ENCODE results near the gene PPIF. TPM values are rescaled to one million over a fixed set of nuclear protein-coding genes. Genes with fewer than 3 reads are reported as not detected.

Gene PPIF
- total and polyA plus RNA-seq, 10 donors, result 29.2 to 99.3 (median 67.5) TPM

- intact Hi-C loops (cut with DNase I; ENCODE audit: low total_unique reads), result no loop called here
- Histone ChIP-seq H3K36me3 (peaks cover 0 to 38% (median 0%) of the 10 kb centered on the region in 6 donors), H3K9me3 (no peaks in the 10 kb centered on the region), H3K27ac (peak overlapping the region in 3 of 8 donors; percentile 26 to 30 (median 27)), H3K4me3 (no peak overlapping the region), H3K27me3 (replicated peaks in 1 of 7) (no peaks in the 10 kb centered on the region), H3K4me1 (peaks cover 0 to 35% (median 15%) of the 10 kb centered on the region in 6 donors)
- 85 to 92% (median 88%) methylated on average over 12 of the region's 12 CpGs for WGBS, 5 donors
- peak; percentile 64 for DNase-seq
- TF ChIP-seq POLR2AphosphoS5 (IDR thresholded peaks at IDR 0.05), result no peak
- no peak for TF ChIP-seq CTCF (IDR thresholded peaks at IDR 0.05 in 8 of 11, conservative IDR thresholded peaks at IDR 0.05 in 3 of 11)
- no peak for TF ChIP-seq POLR2A (IDR thresholded peaks at IDR 0.05)
These were observed 44.2 kb downstream of the PPIF start for GRCh38 chr10:79391231-79392019.

GRCh38 chr10:79392020-79392398 lies 44.7 kb downstream of the PPIF start:
- H3K4me3 ChIP-seq, result no peak overlapping the region
- H3K36me3 ChIP-seq, result peaks cover 0 to 32% (median 0%) of the 10 kb centered on the region in 6 donors
- H3K27ac ChIP-seq, result no peak overlapping the region
- intact Hi-C loops (cut with DNase I; ENCODE audit: low total_unique reads), result no loop called here
- 82 to 97% (median 94%) methylated on average over 14 of the region's 14 CpGs for WGBS, 5 donors
- peaks cover 0 to 40% (median 17%) of the 10 kb centered on the region in 6 donors for H3K4me1 ChIP-seq
- TF ChIP-seq POLR2AphosphoS5 (IDR thresholded peaks at IDR 0.05), result peak in 1 of 3 donors; percentile 19
- no peak for TF ChIP-seq CTCF (IDR thresholded peaks at IDR 0.05 in 8 of 11, conservative IDR thresholded peaks at IDR 0.05 in 3 of 11)
- H3K27me3 ChIP-seq (replicated peaks in 1 of 7), result no peaks in the 10 kb centered on the region
- H3K9me3 ChIP-seq, result no peaks in the 10 kb centered on the region
- peak; percentile 69 for DNase-seq

- intact Hi-C loops (cut with DNase I; ENCODE audit: low total_unique reads), result no loop called here
- TF ChIP-seq POLR2AphosphoS5 (IDR thresholded peaks at IDR 0.05) (no peak), POLR2A (IDR thresholded peaks at IDR 0.05) (no peak), CTCF (IDR thresholded peaks at IDR 0.05 in 8 of 11, conservative IDR thresholded peaks at IDR 0.05 in 3 of 11) (no peak)
- Histone ChIP-seq H3K27me3 (replicated peaks in 1 of 7) (no peaks in the 10 kb centered on the region), H3K9me3 (no peaks in the 10 kb centered on the region), H3K27ac (no peak overlapping the region), H3K36me3 (peaks cover 0 to 26% (median 0%) of the 10 kb centered on the region in 6 donors), H3K4me1 (peaks cover 0 to 47% (median 20%) of the 10 kb centered on the region in 6 donors), H3K4me3 (no peak overlapping the region)
- WGBS, 5 donors, result 77 to 96% (median 82%) methylated on average over 6 of the region's 6 CpGs
- DNase-seq, result peak; percentile 47
These were observed 45.4 kb downstream of the PPIF start for GRCh38 chr10:79392506-79393176.
